Stimulated activated naive CD8-positive, alpha-beta T cell treated with anti-CD3 and anti-CD28 coated beads, Interleukin-15, amount 100 ng/mL, for 72 hours (primary cell): ENCODE measurements around the gene PDZRN4.
"Not testable (repeated sequence)": the region's sequence is repeated elsewhere in the genome, so short reads cannot be mapped to it uniquely, and the experiment has no call there.

ENCODE experiments used
- ATAC-seq: fragments of 150-1000 bp; cut with Tn5 transposase; 2 replicates; pipeline ENCODE4 v1.10.0; 2021; ENCODE audit warnings: mild to moderate bottlenecking, moderate library complexity
- DNase-seq, 2 donors: peaks; one replicate each; pipeline ENCODE4 v3.0.0; 2021 to 2022
- H3K27ac Mint-ChIP-seq, 2 donors: one replicate each; pipeline ENCODE4 v1.8.0; 2022; ENCODE audit warnings: mild to moderate bottlenecking in 2 of 2, mixed read lengths in 2 of 2, moderate library complexity in 2 of 2
- H3K27me3 Mint-ChIP-seq: one replicate; pipeline ENCODE4 v1.8.0; 2022; ENCODE audit warnings: mixed read lengths
- H3K4me1 Mint-ChIP-seq: one replicate; pipeline ENCODE4 v1.8.0; 2022; ENCODE audit warnings: mild to moderate bottlenecking, mixed read lengths
- H3K4me3 Mint-ChIP-seq, 2 donors: one replicate each; pipeline ENCODE4 v1.8.0; 2022; ENCODE audit warnings: mild to moderate bottlenecking in 2 of 2, mixed read lengths in 2 of 2, moderate library complexity in 1 of 2
- H3K9me3 Mint-ChIP-seq, 2 donors: one replicate each; pipeline ENCODE4 v1.8.0; 2022; ENCODE audit warnings: mixed read lengths in 2 of 2

The PDZRN4 gene

GRCh38 chr12:41547071-41547470 is 359.0 kb downstream of the PDZRN4 start:
- not testable (repeated sequence) for DNase-seq, H3K9me3 Mint-ChIP-seq, H3K4me3 Mint-ChIP-seq

GRCh38 chr12:41548926-41549325 is 360.8 kb downstream of the PDZRN4 start:
- no peak for DNase-seq
- Mint-ChIP-seq H3K27me3 (peaks cover 9% of the 10 kb centered on the region), H3K27ac (no peak overlapping the region), H3K4me1 (no peaks in the 10 kb centered on the region), H3K4me3 (no peak overlapping the region), H3K9me3 (peaks cover 0 to 8% of the 10 kb centered on the region in 2 donors)
- ATAC-seq = no peak

More at GRCh38 chr12:41547071-41547470, 359.0 kb downstream of the PDZRN4 start:
- not testable (repeated sequence) for H3K27ac Mint-ChIP-seq, ATAC-seq, H3K4me1 Mint-ChIP-seq
- H3K27me3 Mint-ChIP-seq = peaks cover 18% of the 10 kb centered on the region

- H3K27me3 Mint-ChIP-seq = no peaks in the 10 kb centered on the region
- H3K4me3 Mint-ChIP-seq = no peak overlapping the region
- no peak for DNase-seq
- H3K9me3 Mint-ChIP-seq = no peaks in the 10 kb centered on the region
- no peak overlapping the region for H3K27ac Mint-ChIP-seq
- no peaks in the 10 kb centered on the region for H3K4me1 Mint-ChIP-seq
- no peak for ATAC-seq
These were observed 364.5 kb downstream of the PDZRN4 start for GRCh38 chr12:41552588-41552987.

GRCh38 chr12:41556176-41556575 is 368.1 kb downstream of the PDZRN4 start:
- H3K9me3 Mint-ChIP-seq = no peaks in the 10 kb centered on the region
- H3K4me3 Mint-ChIP-seq = no peak overlapping the region
- H3K27ac Mint-ChIP-seq = no peak overlapping the region
- ATAC-seq (no peak), DNase-seq (no peak)
- no peaks in the 10 kb centered on the region for H3K4me1 Mint-ChIP-seq
- no peaks in the 10 kb centered on the region for H3K27me3 Mint-ChIP-seq

GRCh38 chr12:41557344-41557743 is 369.2 kb downstream of the PDZRN4 start:
- Mint-ChIP-seq H3K27ac (no peak overlapping the region), H3K27me3 (no peaks in the 10 kb centered on the region), H3K4me3 (no peak overlapping the region), H3K4me1 (no peaks in the 10 kb centered on the region), H3K9me3 (no peaks in the 10 kb centered on the region)
- DNase-seq (no peak), ATAC-seq (no peak)

- H3K27me3 Mint-ChIP-seq = no peaks in the 10 kb centered on the region
- no peak for ATAC-seq
These were observed 370.6 kb downstream of the PDZRN4 start for GRCh38 chr12:41558671-41559070.

GRCh38 chr12:41563051-41563450 is 374.9 kb downstream of the PDZRN4 start:
- DNase-seq = no peak
- Mint-ChIP-seq H3K4me3 (no peak overlapping the region), H3K27me3 (peaks cover 7% of the 10 kb centered on the region), H3K9me3 (no peaks in the 10 kb centered on the region), H3K27ac (no peak overlapping the region), H3K4me1 (no peaks in the 10 kb centered on the region)
- ATAC-seq = no peak

More at GRCh38 chr12:41558671-41559070, 370.6 kb downstream of the PDZRN4 start:
- DNase-seq = no peak
- no peaks in the 10 kb centered on the region for H3K4me1 Mint-ChIP-seq
- H3K27ac Mint-ChIP-seq = no peak overlapping the region
- no peaks in the 10 kb centered on the region for H3K9me3 Mint-ChIP-seq
- no peak overlapping the region for H3K4me3 Mint-ChIP-seq

GRCh38 chr12:41564816-41565215 is 376.7 kb downstream of the PDZRN4 start:
- H3K27me3 Mint-ChIP-seq = peaks cover 7% of the 10 kb centered on the region
- H3K9me3 Mint-ChIP-seq = no peaks in the 10 kb centered on the region
- no peak for DNase-seq
- H3K27ac Mint-ChIP-seq = no peak overlapping the region
- ATAC-seq = no peak
- no peaks in the 10 kb centered on the region for H3K4me1 Mint-ChIP-seq
- no peak overlapping the region for H3K4me3 Mint-ChIP-seq

- Mint-ChIP-seq H3K4me1 (no peaks in the 10 kb centered on the region), H3K27me3 (peaks cover 7% of the 10 kb centered on the region), H3K9me3 (no peaks in the 10 kb centered on the region), H3K27ac (no peak overlapping the region), H3K4me3 (no peak overlapping the region)
- ATAC-seq (no peak), DNase-seq (no peak)
These were observed 378.6 kb downstream of the PDZRN4 start for GRCh38 chr12:41566703-41567102.

GRCh38 chr12:41573445-41573844 is 385.3 kb downstream of the PDZRN4 start:
- H3K27ac Mint-ChIP-seq = no peak overlapping the region
- no peak for ATAC-seq

GRCh38 chr12:41576925-41577324 is 388.8 kb downstream of the PDZRN4 start:
- DNase-seq (no peak), ATAC-seq (no peak)
- no peaks in the 10 kb centered on the region for H3K4me1 Mint-ChIP-seq
- no peaks in the 10 kb centered on the region for H3K27me3 Mint-ChIP-seq
- H3K9me3 Mint-ChIP-seq = peaks cover 0 to 5% of the 10 kb centered on the region in 2 donors
- H3K4me3 Mint-ChIP-seq = no peak overlapping the region
- no peak overlapping the region for H3K27ac Mint-ChIP-seq

More at GRCh38 chr12:41573445-41573844, 385.3 kb downstream of the PDZRN4 start:
- DNase-seq = no peak
- H3K4me3 Mint-ChIP-seq = no peak overlapping the region
- H3K4me1 Mint-ChIP-seq = no peaks in the 10 kb centered on the region
- no peaks in the 10 kb centered on the region for H3K9me3 Mint-ChIP-seq
- no peaks in the 10 kb centered on the region for H3K27me3 Mint-ChIP-seq

GRCh38 chr12:41577995-41578394 is 389.9 kb downstream of the PDZRN4 start:
- H3K4me1 Mint-ChIP-seq = no peaks in the 10 kb centered on the region
- H3K27me3 Mint-ChIP-seq = no peaks in the 10 kb centered on the region
- no peak overlapping the region for H3K27ac Mint-ChIP-seq
- DNase-seq (no peak), ATAC-seq (no peak)
- peaks cover 0 to 5% of the 10 kb centered on the region in 2 donors for H3K9me3 Mint-ChIP-seq
- H3K4me3 Mint-ChIP-seq = no peak overlapping the region

GRCh38 chr12:41585784-41586183 is 397.7 kb downstream of the PDZRN4 start:
- H3K4me3 Mint-ChIP-seq = no peak overlapping the region
- no peak overlapping the region for H3K27ac Mint-ChIP-seq
- ATAC-seq (no peak), DNase-seq (no peak)
- no peaks in the 10 kb centered on the region for H3K4me1 Mint-ChIP-seq
- peaks cover 0 to 5% of the 10 kb centered on the region in 2 donors for H3K9me3 Mint-ChIP-seq
- H3K27me3 Mint-ChIP-seq = no peaks in the 10 kb centered on the region

- DNase-seq (no peak), ATAC-seq (no peak)
- no peaks in the 10 kb centered on the region for H3K27me3 Mint-ChIP-seq
- H3K27ac Mint-ChIP-seq = no peak overlapping the region
- no peaks in the 10 kb centered on the region for H3K9me3 Mint-ChIP-seq
- H3K4me1 Mint-ChIP-seq = no peaks in the 10 kb centered on the region
- H3K4me3 Mint-ChIP-seq = no peak overlapping the region
These were observed 399.5 kb downstream of the PDZRN4 start for GRCh38 chr12:41587574-41587973.

- H3K4me3 Mint-ChIP-seq = no peak overlapping the region
- DNase-seq (no peak), ATAC-seq (no peak)
- no peaks in the 10 kb centered on the region for H3K4me1 Mint-ChIP-seq
- no peaks in the 10 kb centered on the region for H3K27me3 Mint-ChIP-seq
- no peak overlapping the region for H3K27ac Mint-ChIP-seq
- no peaks in the 10 kb centered on the region for H3K9me3 Mint-ChIP-seq
These were observed 401.8 kb downstream of the PDZRN4 start for GRCh38 chr12:41589878-41590277.

- no peak for ATAC-seq
- Mint-ChIP-seq H3K27ac (no peak overlapping the region), H3K27me3 (no peaks in the 10 kb centered on the region), H3K4me1 (no peaks in the 10 kb centered on the region), H3K9me3 (no peaks in the 10 kb centered on the region), H3K4me3 (no peak overlapping the region)
- no peak for DNase-seq
These were observed 408.1 kb downstream of the PDZRN4 start for GRCh38 chr12:41596190-41596589.

GRCh38 chr12:41604830-41605229 is 416.7 kb downstream of the PDZRN4 start:
- H3K4me3 Mint-ChIP-seq = no peak overlapping the region
- DNase-seq (no peak), ATAC-seq (no peak)
- H3K4me1 Mint-ChIP-seq = no peaks in the 10 kb centered on the region
- no peaks in the 10 kb centered on the region for H3K27me3 Mint-ChIP-seq
- no peak overlapping the region for H3K27ac Mint-ChIP-seq
- H3K9me3 Mint-ChIP-seq = no peaks in the 10 kb centered on the region
